Liver (tissue), 9 donors: ENCODE measurements around the gene DCAF8. TPM values are rescaled to one million over a fixed set of nuclear protein-coding genes. Genes with fewer than 3 reads are reported as not detected.

Source experiments
- DNase-seq: peaks from one replicate; pipeline ENCODE4 v3.0.0-alpha.2; 2017; ENCODE audit warnings: low spot score
- H3K27ac ChIP-seq, 2 donors: one replicate each; pipeline ENCODE4 v1.7.0; 2013; ENCODE audit warnings: inconsistent platforms in 2 of 2, low read length in 2 of 2, control low read depth in 1 of 2, low read depth in 1 of 2, mild to moderate bottlenecking in 1 of 2
- H3K27me3 ChIP-seq, 4 donors: one replicate each; pipeline versions ENCODE4 v1.6.1 to v1.7.0; 2013; ENCODE audit warnings: low read length in 3 of 4, inconsistent platforms in 1 of 4, mild to moderate bottlenecking in 1 of 4, moderate library complexity in 1 of 4; ENCODE audit not compliant: control insufficient read depth in 4 of 4, insufficient read depth in 4 of 4
- H3K36me3 ChIP-seq, 4 donors: one replicate each; pipeline versions ENCODE4 v1.6.1 to v1.7.0; 2013; ENCODE audit warnings: low read length in 3 of 4, mild to moderate bottlenecking in 3 of 4, low read depth in 1 of 4, moderate library complexity in 1 of 4; ENCODE audit not compliant: control insufficient read depth in 4 of 4, insufficient read depth in 3 of 4
- H3K4me1 ChIP-seq, 4 donors: one replicate each; pipeline versions ENCODE4 v1.6.1 to v1.7.0; 2013; ENCODE audit warnings: low read length in 3 of 4, mild to moderate bottlenecking in 3 of 4, moderate library complexity in 1 of 4; ENCODE audit not compliant: control insufficient read depth in 4 of 4, insufficient read depth in 4 of 4
- H3K4me3 ChIP-seq, 3 donors: one replicate each; pipeline versions ENCODE4 v1.6.1 to v1.7.0; 2013; ENCODE audit warnings: low read length in 3 of 3, control low read depth in 1 of 3, low read depth in 1 of 3, mild to moderate bottlenecking in 1 of 3
- H3K9ac ChIP-seq, 2 donors: one replicate each; pipeline ENCODE4 v1.7.0; 2013; ENCODE audit warnings: low read length in 2 of 2, mild to moderate bottlenecking in 2 of 2, moderate library complexity in 2 of 2, control low read depth in 1 of 2, low read depth in 1 of 2
- H3K9me3 ChIP-seq, 4 donors: one replicate each; pipeline versions ENCODE4 v1.6.1 to v1.7.0; 2013; ENCODE audit warnings: low read length in 3 of 4; ENCODE audit not compliant: control insufficient read depth in 4 of 4
- FOXA1 ChIP-seq: IDR thresholded peaks from 2 replicates; pipeline ENCODE4 v1.6.1; 2016; ENCODE audit warnings: antibody characterized with exemption
- FOXA2 ChIP-seq: IDR thresholded peaks from 2 replicates; pipeline ENCODE4 v1.6.1; 2016; ENCODE audit warnings: antibody characterized with exemption
- GABPA ChIP-seq, 2 donors: IDR thresholded peaks in 1 of 2; conservative IDR thresholded peaks in 1 of 2; 2 replicates each; pipeline ENCODE4 v1.6.1; 2016; ENCODE audit warnings: antibody characterized with exemption in 2 of 2, mild to moderate bottlenecking in 1 of 2, moderate library complexity in 1 of 2
- HNF4A ChIP-seq, 2 donors: conservative IDR thresholded peaks; 2 replicates each; pipeline ENCODE4 v1.6.1; 2016; ENCODE audit warnings: antibody characterized with exemption in 2 of 2, mild to moderate bottlenecking in 2 of 2
- HNF4G ChIP-seq: IDR thresholded peaks from 2 replicates; pipeline ENCODE4 v1.6.1; 2016; ENCODE audit warnings: antibody characterized with exemption
- JUND ChIP-seq, 2 donors: IDR thresholded peaks; 2 replicates each; pipeline ENCODE4 v1.6.1; 2016; ENCODE audit warnings: antibody characterized with exemption in 2 of 2
- RAD21 ChIP-seq, 2 donors: IDR thresholded peaks; 2 replicates each; pipeline ENCODE4 v1.6.1; 2016; ENCODE audit warnings: antibody characterized with exemption in 2 of 2, mild to moderate bottlenecking in 2 of 2
- RXRA ChIP-seq, 2 donors: IDR thresholded peaks; 2 replicates each; pipeline ENCODE4 v1.6.1; 2017 to 2018; ENCODE audit warnings: antibody characterized with exemption in 2 of 2, mild to moderate bottlenecking in 1 of 2
- SP1 ChIP-seq: IDR thresholded peaks from 2 replicates; pipeline ENCODE4 v1.6.1; 2018; ENCODE audit warnings: antibody characterized with exemption, mild to moderate bottlenecking
- YY1 ChIP-seq: IDR thresholded peaks from 2 replicates; pipeline ENCODE4 v1.6.1; 2016; ENCODE audit warnings: antibody characterized with exemption, mild to moderate bottlenecking
- WGBS: extraction: QIAGEN DNeasy Blood & Tissue Kit; methylation state at CpG from one replicate; pipeline ENCODE4 v1.1.7; 2013; 5-methylcytosine and 5-hydroxymethylcytosine counted together
- polyA plus RNA-seq, 2 donors: library from polyadenylated mRNA; stranded (reverse) in 1 of 2; unstranded in 1 of 2; fragments of 200-250 nt in 1 of 2; fragments of >200 nt in 1 of 2; fragmentation: Nextera tagmentation in 1 of 2; extraction: Ambion mirVana in 1 of 2; gene quantifications; one replicate each; pipeline versions ENCODE4 v1.2.1 to v1.2.3, GENCODE V29; 2013 to 2015
- total RNA-seq, 2 donors: library from RNA; depleted of rRNA; stranded (reverse); fragments of >200 nt; gene quantifications; one replicate each; pipeline ENCODE4 v1.2.3, GENCODE V29; 2014
- TF ChIP-seq, protein P1 (sequence below): IDR thresholded peaks from 2 replicates; pipeline ENCODE4 v1.6.1; 2016; ENCODE audit warnings: antibody characterized with exemption
- TF ChIP-seq, protein P2 (sequence below): IDR thresholded peaks from 2 replicates; pipeline ENCODE4 v1.6.1; 2016; ENCODE audit warnings: antibody characterized with exemption
- TF ChIP-seq, protein P3 (sequence below): fragments of 150-350 bp; IDR thresholded peaks from 2 replicates; pipeline ENCODE4 v1.5.1; 2017; ENCODE audit warnings: improper control_type of control experiment, low read depth, low read length; ENCODE audit not compliant: missing input control
- TF ChIP-seq, protein P4 (sequence below): IDR thresholded peaks from 2 replicates; pipeline ENCODE4 v1.6.1; 2016; ENCODE audit warnings: antibody characterized with exemption
- donor health status: healthy.
- donor health status: healthy.
- donor health status: healthy.
- donor health status: healthy.
- donor health status: healthy.

The DCAF8 gene
- total and polyA plus RNA-seq, 4 donors = 80.3 to 199 (median 102) TPM

DNA sequence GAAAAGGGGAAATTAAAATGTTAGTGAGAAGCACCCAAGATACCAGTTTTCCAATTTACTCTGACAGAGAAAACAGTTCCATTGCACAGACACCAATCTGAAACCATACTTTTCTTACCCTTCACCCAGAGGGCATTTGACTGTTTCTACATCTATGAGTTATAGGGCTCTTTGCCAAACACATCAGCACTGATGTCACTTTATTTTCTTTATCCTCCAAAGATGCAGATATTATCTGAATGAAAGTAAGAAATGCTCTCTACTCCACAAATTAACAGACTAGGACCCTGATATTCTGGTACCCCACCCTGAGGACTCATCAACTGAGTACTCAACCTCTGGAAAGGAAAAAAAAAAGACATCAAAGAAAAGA, 46.8 kb upstream of the DCAF8 start (continued):
- TF ChIP-seq RAD21 (IDR thresholded peaks at IDR 0.05) (no peak), SP1 (no peak), FOXA2 (no peak), FOXA1 (no peak)

DNA sequence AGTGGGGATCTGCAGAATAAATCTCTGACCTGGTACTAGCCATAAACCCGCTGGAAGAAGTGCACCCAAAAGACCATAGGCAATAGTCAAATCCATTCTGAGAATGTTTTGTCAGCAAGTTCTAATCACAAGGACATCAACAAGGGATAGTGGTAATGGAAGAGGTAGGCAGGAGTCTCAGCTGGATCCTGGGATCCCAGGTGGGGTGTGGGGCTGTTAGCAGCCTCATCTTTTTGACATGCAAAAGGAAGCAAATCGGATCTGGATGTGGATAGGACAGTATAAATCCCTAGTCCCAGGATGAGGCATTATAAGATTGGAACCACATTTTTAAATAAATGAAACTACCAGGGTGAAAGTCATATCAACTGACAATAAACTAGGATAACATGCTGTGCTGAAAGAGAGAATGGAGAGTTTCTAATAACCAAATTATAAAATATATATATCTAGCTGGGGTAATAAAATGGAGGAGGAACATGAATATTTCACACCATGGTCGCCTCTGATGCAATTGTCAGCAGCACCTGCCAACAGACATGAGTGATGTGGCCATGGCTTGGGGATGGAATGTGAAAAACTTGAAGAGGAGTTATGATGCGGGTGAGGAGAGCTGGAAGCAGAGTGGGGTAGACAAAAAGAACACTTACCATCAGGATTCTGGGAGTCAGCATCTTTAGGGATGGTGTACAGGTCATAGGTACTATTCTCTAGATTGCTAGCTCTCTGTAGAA, 46.3 kb upstream of the DCAF8 start:
- WGBS = 91% methylated on average over 4 of the region's 4 CpGs
- no peak for DNase-seq
- no peak overlapping the region for H3K4me3 ChIP-seq
- H3K9ac ChIP-seq = no peak overlapping the region
- H3K27me3 ChIP-seq = no peaks in the 10 kb centered on the region
- no peak overlapping the region for H3K27ac ChIP-seq
- no peaks in the 10 kb centered on the region for H3K4me1 ChIP-seq
- TF ChIP-seq, protein P1, sequence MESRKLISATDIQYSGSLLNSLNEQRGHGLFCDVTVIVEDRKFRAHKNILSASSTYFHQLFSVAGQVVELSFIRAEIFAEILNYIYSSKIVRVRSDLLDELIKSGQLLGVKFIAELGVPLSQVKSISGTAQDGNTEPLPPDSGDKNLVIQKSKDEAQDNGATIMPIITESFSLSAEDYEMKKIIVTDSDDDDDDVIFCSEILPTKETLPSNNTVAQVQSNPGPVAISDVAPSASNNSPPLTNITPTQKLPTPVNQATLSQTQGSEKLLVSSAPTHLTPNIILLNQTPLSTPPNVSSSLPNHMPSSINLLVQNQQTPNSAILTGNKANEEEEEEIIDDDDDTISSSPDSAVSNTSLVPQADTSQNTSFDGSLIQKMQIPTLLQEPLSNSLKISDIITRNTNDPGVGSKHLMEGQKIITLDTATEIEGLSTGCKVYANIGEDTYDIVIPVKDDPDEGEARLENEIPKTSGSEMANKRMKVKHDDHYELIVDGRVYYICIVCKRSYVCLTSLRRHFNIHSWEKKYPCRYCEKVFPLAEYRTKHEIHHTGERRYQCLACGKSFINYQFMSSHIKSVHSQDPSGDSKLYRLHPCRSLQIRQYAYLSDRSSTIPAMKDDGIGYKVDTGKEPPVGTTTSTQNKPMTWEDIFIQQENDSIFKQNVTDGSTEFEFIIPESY = no peak
- TF ChIP-seq HNF4G (no peak), SP1 (no peak), FOXA1 (no peak), GABPA (IDR thresholded peaks at IDR 0.05 in 1 of 2, conservative IDR thresholded peaks at IDR 0.05 in 1 of 2) (no peak), HNF4A (conservative IDR thresholded peaks at IDR 0.05) (no peak), RXRA (IDR thresholded peaks at IDR 0.05) (no peak), YY1 (no peak), RAD21 (IDR thresholded peaks at IDR 0.05) (no peak), JUND (IDR thresholded peaks at IDR 0.05) (no peak), FOXA2 (no peak)
- TF ChIP-seq, protein P2, sequence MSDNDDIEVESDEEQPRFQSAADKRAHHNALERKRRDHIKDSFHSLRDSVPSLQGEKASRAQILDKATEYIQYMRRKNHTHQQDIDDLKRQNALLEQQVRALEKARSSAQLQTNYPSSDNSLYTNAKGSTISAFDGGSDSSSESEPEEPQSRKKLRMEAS = no peak
- TF ChIP-seq, protein P3, sequence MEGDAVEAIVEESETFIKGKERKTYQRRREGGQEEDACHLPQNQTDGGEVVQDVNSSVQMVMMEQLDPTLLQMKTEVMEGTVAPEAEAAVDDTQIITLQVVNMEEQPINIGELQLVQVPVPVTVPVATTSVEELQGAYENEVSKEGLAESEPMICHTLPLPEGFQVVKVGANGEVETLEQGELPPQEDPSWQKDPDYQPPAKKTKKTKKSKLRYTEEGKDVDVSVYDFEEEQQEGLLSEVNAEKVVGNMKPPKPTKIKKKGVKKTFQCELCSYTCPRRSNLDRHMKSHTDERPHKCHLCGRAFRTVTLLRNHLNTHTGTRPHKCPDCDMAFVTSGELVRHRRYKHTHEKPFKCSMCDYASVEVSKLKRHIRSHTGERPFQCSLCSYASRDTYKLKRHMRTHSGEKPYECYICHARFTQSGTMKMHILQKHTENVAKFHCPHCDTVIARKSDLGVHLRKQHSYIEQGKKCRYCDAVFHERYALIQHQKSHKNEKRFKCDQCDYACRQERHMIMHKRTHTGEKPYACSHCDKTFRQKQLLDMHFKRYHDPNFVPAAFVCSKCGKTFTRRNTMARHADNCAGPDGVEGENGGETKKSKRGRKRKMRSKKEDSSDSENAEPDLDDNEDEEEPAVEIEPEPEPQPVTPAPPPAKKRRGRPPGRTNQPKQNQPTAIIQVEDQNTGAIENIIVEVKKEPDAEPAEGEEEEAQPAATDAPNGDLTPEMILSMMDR = no peak
- peaks cover 18 to 90% (median 85%) of the 10 kb centered on the region in 4 donors for H3K36me3 ChIP-seq
- H3K9me3 ChIP-seq = no peaks in the 10 kb centered on the region

DNA sequence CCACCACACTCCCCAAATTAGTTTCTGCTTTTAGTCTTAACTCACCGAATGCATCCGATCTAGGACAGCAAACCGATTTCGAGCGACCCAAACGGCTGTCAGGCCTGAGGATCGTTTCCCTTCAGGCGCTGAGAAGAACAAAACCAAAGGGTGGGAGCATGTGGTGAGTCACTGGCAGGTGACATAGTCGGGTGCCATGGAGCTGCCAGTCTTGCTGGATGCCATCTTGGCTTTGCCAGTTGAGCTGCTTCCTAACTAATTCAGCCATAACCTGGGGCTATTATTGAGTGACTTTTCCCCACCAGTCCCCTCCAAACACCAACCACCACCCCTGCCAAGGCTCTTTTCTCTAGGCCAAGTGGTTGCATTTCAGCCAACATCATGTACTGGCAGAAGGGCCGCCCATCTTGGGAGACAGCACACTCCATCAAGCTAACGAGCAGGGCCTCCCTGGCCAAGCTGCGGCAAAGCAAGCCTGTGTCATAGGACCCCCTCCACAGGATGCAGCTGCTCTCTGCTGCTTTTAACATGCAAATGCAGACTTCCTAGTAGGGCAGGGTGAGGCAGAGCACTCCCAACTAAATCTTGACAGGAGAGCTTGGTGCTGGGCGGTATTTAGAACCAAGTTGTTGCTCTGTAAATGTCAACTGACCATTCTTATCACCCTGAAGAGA, 44.9 kb upstream of the DCAF8 start:
- Histone ChIP-seq H3K36me3 (peaks cover 18 to 88% (median 80%) of the 10 kb centered on the region in 4 donors), H3K27me3 (no peaks in the 10 kb centered on the region), H3K4me1 (no peaks in the 10 kb centered on the region), H3K9me3 (no peaks in the 10 kb centered on the region), H3K27ac (no peak overlapping the region), H3K9ac (no peak overlapping the region), H3K4me3 (no peak overlapping the region)
- DNase-seq = no peak
- 94% methylated on average over 13 of the region's 13 CpGs for WGBS
- TF ChIP-seq RAD21 (IDR thresholded peaks at IDR 0.05) (no peak), HNF4A (conservative IDR thresholded peaks at IDR 0.05) (no peak), JUND (IDR thresholded peaks at IDR 0.05) (no peak), HNF4G (no peak), FOXA1 (no peak), GABPA (IDR thresholded peaks at IDR 0.05 in 1 of 2, conservative IDR thresholded peaks at IDR 0.05 in 1 of 2) (no peak)
- TF ChIP-seq, protein P1 = no peak
- TF ChIP-seq, protein P3 = no peak
- TF ChIP-seq, protein P4, sequence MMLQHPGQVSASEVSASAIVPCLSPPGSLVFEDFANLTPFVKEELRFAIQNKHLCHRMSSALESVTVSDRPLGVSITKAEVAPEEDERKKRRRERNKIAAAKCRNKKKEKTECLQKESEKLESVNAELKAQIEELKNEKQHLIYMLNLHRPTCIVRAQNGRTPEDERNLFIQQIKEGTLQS = no peak
- TF ChIP-seq, protein P2 = no peak
